Measurements from ENCODE around the gene CNTNAP2.

DNA sequence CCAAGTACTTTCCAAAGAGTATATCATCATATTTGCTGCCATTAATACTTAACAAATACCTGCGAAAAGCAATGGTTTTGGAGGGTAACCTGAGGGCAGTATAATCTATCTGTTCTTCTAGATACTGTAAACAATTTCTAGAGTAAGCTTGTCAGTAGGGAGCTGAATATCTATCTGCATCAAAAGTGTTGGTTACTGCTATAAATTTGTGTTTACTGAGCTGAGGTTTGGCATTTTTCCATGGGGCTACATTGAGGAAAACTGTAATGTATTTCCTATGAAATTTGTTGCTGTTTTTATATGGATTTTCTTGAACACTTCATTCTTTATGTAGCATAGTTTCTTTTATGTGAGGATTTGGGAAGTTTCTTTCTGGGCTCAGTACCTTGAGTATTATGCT, 913.4 kb downstream of the CNTNAP2 start:
- no peak for TF ChIP-seq POLR2A (IDR thresholded peaks at IDR 0.05)
- TF ChIP-seq, protein P1, sequence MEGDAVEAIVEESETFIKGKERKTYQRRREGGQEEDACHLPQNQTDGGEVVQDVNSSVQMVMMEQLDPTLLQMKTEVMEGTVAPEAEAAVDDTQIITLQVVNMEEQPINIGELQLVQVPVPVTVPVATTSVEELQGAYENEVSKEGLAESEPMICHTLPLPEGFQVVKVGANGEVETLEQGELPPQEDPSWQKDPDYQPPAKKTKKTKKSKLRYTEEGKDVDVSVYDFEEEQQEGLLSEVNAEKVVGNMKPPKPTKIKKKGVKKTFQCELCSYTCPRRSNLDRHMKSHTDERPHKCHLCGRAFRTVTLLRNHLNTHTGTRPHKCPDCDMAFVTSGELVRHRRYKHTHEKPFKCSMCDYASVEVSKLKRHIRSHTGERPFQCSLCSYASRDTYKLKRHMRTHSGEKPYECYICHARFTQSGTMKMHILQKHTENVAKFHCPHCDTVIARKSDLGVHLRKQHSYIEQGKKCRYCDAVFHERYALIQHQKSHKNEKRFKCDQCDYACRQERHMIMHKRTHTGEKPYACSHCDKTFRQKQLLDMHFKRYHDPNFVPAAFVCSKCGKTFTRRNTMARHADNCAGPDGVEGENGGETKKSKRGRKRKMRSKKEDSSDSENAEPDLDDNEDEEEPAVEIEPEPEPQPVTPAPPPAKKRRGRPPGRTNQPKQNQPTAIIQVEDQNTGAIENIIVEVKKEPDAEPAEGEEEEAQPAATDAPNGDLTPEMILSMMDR (IDR thresholded peaks at IDR 0.05) = no peak
